GM21529 (cell line): ENCODE results near the gene C19orf38.

Source experiments
- ATAC-seq: cut with Tn5 transposase; IDR thresholded peaks from one replicate; pipeline ENCODE4 v1.9.1; 2021; ENCODE audit not compliant: unreplicated experiment

The C19orf38 gene, protein sequence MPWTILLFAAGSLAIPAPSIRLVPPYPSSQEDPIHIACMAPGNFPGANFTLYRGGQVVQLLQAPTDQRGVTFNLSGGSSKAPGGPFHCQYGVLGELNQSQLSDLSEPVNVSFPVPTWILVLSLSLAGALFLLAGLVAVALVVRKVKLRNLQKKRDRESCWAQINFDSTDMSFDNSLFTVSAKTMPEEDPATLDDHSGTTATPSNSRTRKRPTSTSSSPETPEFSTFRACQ

GRCh38 chr19:10848230-10848856 lies at the start of gene C19orf38:
TSS of gene C19orf38 (plus strand) at chr19:10848415. CDS start at chr19:10848509, 94 bp downstream.
- ATAC-seq: no peak

DNA sequence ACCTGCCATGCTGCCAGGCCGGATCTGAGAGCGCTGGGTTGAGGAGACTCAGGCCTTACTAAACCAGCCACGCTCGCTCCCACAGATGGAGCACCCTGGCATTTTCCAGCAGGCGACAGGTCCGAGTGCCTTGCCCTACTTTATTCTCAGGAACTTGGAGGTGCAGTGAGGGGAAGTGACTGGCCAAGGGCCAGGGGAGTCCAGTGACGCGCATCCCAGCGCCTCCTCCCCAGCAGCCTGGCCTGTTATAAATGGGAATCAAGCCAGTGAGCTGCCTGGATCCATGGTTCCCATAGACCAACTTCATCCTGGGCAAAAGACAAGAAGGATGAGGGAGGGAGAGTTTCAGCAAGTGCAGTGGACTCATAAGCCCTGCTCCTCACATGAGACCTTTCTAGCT lies 47.7 kb upstream of the C19orf38 start:
- no peak for ATAC-seq

- ATAC-seq: no peak
Observed at GRCh38 chr19:10802479-10802878, 45.7 kb upstream of the C19orf38 start.

DNA sequence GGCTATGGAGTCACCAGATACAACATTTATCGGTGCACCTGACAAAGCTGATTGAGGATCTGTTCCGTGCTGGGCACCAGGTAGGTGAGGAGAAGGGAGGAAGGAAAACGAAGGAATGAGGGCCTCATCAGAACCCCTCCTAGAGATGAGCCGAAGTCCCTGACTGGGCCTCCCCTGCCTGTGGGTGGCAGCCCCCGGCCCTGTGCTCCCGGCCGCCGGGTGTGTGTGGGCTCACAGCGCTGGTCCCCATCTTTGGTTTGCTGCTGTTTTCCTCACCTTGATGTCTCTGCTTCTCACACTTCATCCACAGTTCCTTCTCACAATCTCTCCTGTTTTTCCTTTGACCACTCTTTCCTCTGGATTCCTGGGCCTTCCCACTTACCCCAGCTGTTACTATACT lies 45.0 kb upstream of the C19orf38 start:
- no peak for ATAC-seq

DNA sequence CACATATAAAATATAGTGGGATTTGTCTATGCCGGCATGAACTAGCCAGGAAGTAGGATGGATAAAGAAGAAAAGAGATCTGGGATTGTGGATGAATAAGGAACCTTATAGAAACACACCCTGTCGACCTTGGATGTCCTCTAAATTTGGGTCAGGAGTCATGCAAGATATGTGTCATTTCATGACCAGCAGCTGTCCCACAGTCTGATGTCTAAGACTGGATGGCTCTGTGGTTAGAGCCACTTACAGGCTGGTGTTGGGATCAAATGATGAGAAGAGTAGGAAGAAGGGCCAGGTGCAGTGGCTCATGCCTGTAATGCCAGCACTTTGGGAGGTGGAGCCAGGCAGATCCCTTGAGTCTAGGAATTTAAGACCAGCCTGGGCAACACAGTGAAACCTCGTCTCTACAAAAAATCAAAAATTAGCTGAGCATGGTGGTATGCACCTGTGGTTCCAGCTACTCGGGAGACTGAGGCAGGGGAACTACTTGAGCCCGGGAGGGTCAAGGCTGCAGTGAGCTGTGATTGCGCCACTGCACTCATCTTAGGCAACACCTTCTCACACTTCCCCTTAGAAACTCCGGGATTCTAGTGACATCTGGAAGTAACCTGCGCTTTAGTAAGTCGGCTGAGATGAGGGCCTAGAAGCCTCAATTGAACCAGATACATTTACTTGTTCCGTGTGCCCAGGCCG lies 43.0 kb upstream of the C19orf38 start:
- ATAC-seq: no peak

DNA sequence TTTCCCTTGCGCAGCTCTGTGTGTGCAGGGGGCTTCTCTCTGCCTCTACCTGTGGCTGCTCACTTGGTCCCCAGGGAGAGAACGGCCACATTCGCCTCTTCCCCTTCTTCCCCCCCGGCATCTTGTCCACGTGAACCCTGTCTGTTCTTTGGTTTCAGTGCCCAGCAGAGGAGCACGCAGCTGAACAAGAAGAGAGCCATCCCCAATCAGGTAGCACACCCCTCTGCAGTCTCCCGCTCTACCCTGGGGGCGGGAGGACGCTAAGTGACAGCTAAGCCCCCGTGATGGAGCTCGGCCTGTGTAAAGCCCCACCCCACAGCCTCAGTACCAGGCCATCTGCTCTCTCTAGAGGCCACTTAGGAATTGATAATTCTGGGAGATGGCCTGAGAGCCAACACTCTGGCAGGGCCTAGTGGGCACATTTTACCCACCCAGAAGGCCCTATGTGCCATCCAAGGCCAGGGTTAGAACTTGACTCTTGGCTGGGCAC lies 42.4 kb upstream of the C19orf38 start:
- no peak for ATAC-seq

DNA sequence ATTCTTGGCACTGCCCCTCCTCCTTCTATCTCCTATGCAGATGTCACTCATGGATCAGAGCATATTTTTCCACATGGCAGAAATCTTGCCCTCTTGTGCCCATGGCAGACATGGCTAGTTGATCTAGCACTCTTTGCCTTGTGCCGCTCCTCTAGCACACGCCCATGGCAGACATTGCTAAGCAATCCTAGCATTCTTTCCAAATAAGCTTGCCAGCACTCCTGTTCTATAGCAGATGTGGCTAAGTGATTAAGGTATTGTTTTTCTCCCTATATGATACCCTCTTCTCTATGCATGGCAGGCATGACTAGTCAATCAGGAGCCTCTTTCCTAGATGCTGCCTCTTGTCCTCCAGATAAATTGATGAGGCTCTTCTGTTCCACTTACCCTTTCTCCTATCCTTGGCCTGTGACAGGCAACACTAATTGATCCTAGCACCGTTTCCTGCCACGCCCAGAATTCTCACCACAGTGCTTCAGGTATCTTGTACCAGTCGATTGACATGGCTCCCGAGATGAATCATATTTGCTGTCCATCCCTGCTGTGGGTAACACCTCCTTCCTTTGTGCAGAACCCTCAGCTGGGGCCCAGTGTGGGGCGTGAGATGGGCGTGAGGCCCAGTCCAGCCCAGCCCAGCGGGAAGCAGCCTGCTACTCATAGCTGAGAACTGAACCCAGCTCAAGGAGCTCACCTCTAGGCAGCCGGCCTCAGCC lies 39.1 kb upstream of the C19orf38 start:
- no peak for ATAC-seq

DNA sequence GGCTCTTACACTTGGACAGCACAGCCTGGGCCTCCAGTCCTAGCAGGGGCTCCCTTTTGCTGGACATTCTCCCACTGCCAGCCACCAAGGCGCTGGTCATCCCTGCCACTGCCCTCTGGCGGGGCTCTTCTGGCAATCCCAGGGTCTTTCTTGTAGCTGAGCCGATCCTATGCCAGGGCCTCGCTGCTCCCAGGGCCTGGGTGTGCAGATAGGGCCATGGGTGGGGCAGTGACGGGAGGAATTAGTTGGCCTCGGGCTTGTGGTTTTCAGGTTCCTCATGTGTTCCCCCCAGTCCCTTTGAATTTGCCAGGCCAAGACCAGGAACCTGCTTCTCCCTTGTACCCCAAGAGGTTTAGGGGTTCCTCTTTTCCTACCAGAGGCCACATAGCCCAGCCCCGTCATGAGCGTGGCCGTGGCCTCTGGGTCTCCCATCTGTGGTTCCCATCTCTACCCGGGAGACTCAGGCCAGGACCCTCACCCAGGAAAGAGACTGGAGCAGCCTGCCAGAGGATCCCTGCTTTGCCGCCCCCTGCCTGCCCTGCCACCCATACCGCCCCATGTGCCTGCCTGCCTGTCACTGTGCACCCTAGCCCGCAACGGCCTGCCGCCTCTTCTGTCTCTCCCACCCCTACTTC lies 38.4 kb upstream of the C19orf38 start:
- no peak for ATAC-seq

- no peak for ATAC-seq
Observed at GRCh38 chr19:10811391-10812111, 36.7 kb upstream of the C19orf38 start.

GRCh38 chr19:10812196-10812595 lies 36.0 kb upstream of the C19orf38 start:
- ATAC-seq: no peak

DNA sequence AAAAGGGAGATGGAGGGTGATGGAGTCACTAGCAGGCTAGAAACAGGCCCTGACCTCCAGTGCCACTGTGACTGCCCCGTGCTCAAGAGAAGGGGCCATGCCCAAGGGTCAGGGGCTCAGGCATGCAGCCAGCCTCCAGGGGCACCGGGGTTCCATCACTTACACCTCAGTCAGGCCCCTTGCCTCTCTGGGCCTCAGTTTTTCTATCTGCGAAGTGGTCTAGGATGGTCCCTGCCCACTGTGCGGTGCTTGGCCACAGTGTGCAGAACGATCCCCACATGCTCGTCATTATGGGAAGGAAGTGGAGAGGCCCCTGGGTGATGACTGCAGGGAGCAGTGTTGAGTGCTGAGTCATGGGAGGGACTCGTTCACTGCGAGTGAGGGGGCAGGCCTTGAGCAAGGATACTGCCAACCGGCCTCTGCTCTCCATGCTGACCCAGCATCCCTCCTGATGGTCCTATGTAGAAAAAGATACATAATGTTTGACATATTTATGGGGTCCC lies 35.3 kb upstream of the C19orf38 start:
- ATAC-seq: no peak

- ATAC-seq: no peak
Observed at GRCh38 chr19:10815007-10815536, 33.1 kb upstream of the C19orf38 start.

GRCh38 chr19:10815969-10816644 lies 32.1 kb upstream of the C19orf38 start:
- no peak for ATAC-seq

DNA sequence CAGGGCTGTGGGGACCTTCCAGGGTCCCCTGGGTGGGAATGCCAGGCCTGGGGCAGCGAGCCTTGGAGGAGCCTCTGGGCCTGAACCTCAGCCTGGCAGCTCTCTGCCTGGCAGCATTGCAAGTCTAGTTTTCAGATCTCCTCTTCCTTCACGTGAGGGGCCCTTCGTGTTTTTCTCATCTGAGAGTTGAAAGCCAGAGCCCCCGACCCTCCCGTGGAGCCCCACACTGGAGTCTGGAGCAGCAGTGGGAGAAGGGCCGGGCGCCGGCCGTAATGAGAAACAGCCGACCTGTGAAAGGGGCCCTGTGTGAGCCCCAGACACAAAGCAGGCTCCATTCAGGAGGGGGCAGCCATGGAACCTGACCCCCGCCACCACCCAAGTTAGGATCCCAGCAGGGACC lies 31.5 kb upstream of the C19orf38 start:
- no peak for ATAC-seq

DNA sequence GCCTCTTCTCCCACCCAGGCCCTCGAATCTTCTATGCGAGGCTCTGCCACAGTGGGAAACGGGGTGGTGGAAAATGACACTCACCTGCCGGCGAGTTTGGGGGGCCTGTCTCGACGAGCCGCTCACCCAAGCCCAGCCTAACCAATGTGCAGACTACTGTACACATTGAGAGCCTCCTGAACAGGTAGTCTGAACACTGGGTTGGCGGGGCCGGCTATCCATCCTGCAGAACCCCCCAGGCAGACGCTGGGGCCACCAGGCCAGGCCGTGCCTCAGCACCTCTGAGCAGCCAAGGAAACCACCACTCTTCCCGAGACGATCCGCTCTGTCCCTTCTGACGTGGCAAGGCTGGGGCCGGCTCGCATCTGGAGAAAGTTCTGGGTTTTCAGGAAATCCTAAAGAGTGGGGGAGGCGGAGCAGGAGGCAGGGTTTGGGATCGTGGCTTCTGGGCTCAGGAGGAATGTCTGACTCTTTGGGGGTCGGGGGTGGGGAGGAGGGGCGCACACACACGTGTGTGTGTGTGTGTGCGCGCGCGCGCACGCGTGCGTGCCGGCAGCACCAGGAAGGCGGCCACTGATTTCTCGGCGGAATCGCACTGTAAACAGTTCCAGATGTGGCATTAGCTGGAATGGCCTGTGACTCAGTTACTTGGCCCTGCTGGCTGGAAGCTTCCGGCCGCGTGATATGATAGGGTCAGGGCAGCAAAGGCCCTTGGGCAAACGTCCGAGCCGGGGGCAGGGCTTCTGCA lies 30.8 kb upstream of the C19orf38 start:
- no peak for ATAC-seq

- no peak for ATAC-seq
Observed at GRCh38 chr19:10818301-10819123, 29.7 kb upstream of the C19orf38 start.

- no peak for ATAC-seq
Observed at GRCh38 chr19:10819124-10820060, 28.8 kb upstream of the C19orf38 start.
